Frontal cortex (tissue), 4 donors: ENCODE measurements around the gene PDPR. TPM values are rescaled to one million over a fixed set of nuclear protein-coding genes. Genes with fewer than 3 reads are reported as not detected.
"Not testable (repeated sequence)": the region's sequence is repeated elsewhere in the genome, so short reads cannot be mapped to it uniquely, and the experiment has no call there.

Source experiments
- DNase-seq, 2 donors: peaks; one replicate each; pipeline ENCODE4 v3.0.0; 2012; ENCODE audit warnings: low spot score in 2 of 2
- FAIRE-seq: peaks from 2 replicates; lab custom pipeline; 2012; peaks lifted over from hg19 to GRCh38; lab: Jason Lieb, UNC
- total RNA-seq: library from RNA; depleted of rRNA; stranded (reverse); fragments of >200 nt; gene quantifications from one replicate; pipeline ENCODE4 v1.2.3, GENCODE V29; 2014
- donor health status: control.
- donor health status: control.
- donor health status: control.

PDPR gene
- total RNA-seq, 1 donor from 2014 or later: 8.6 TPM

- not testable (repeated sequence) for DNase-seq, FAIRE-seq
Observed at GRCh38 chr16:70123822-70124221, 9.7 kb downstream of the PDPR start.

GRCh38 chr16:70126226-70126625 is 12.1 kb downstream of the PDPR start:
- DNase-seq, FAIRE-seq: not testable (repeated sequence)

- FAIRE-seq, DNase-seq: not testable (repeated sequence)
Observed at GRCh38 chr16:70127706-70128105, 13.6 kb downstream of the PDPR start.

- FAIRE-seq, DNase-seq: not testable (repeated sequence)
Observed at GRCh38 chr16:70128844-70129243, 14.7 kb downstream of the PDPR start.

GRCh38 chr16:70135796-70136195 is 21.7 kb downstream of the PDPR start:
- not testable (repeated sequence) for FAIRE-seq, DNase-seq

- FAIRE-seq, DNase-seq: not testable (repeated sequence)
Observed at GRCh38 chr16:70136595-70136994, 22.5 kb downstream of the PDPR start.

- not testable (repeated sequence) for FAIRE-seq, DNase-seq
Observed at GRCh38 chr16:70142739-70143138, 28.6 kb downstream of the PDPR start.

- not testable (repeated sequence) for FAIRE-seq, DNase-seq
Observed at GRCh38 chr16:70143231-70143895, 29.2 kb downstream of the PDPR start.

GRCh38 chr16:70147853-70148252 is 33.7 kb downstream of the PDPR start:
- FAIRE-seq, DNase-seq: not testable (repeated sequence)

- not testable (repeated sequence) for FAIRE-seq, DNase-seq
Observed at GRCh38 chr16:70148453-70148852, 34.3 kb downstream of the PDPR start.

- DNase-seq, FAIRE-seq: not testable (repeated sequence)
Observed at GRCh38 chr16:70149296-70149695, 35.2 kb downstream of the PDPR start.

- no peak for DNase-seq
Observed at GRCh38 chr16:70151391-70151790, 37.3 kb downstream of the PDPR start.

GRCh38 chr16:70151941-70152509 is 37.9 kb downstream of the PDPR start:
- DNase-seq (no peak), FAIRE-seq (no peak)

More at GRCh38 chr16:70151391-70151790, 37.3 kb downstream of the PDPR start:
- FAIRE-seq: no peak

- DNase-seq: no peak
Observed at GRCh38 chr16:70152578-70153302, 38.6 kb downstream of the PDPR start.

GRCh38 chr16:70154736-70155135 is 40.6 kb downstream of the PDPR start:
- not testable (repeated sequence) for FAIRE-seq, DNase-seq

More at GRCh38 chr16:70152578-70153302, 38.6 kb downstream of the PDPR start:
- FAIRE-seq: no peak

GRCh38 chr16:70156207-70156978 is 42.3 kb downstream of the PDPR start:
- DNase-seq (no peak), FAIRE-seq (no peak)

GRCh38 chr16:70157105-70157476 is 43.0 kb downstream of the PDPR start:
- no peak for FAIRE-seq
- DNase-seq: no peak

GRCh38 chr16:70157477-70158260 is 43.5 kb downstream of the PDPR start:
- DNase-seq (no peak), FAIRE-seq (no peak)

- DNase-seq (no peak), FAIRE-seq (no peak)
Observed at GRCh38 chr16:70158261-70158939, 44.3 kb downstream of the PDPR start.
